ENCODE results near the gene CEMIP2. TPM values are rescaled to one million over a fixed set of nuclear protein-coding genes. Genes with fewer than 3 reads are reported as not detected.
"Not testable (repeated sequence)": the region's sequence is repeated elsewhere in the genome, so short reads cannot be mapped to it uniquely, and the experiment has no call there.

The CEMIP2 gene
- total RNA-seq, 1 experiment from 2014 or later = 28.4 TPM

- POLR2A ChIA-PET = no interaction called here
- Histone ChIP-seq H3K9me3 (no peaks in the 10 kb centered on the region), H3K4me1 (no peaks in the 10 kb centered on the region), H3K4me3 (ENCODE audit: low read depth, low read length) (no peak overlapping the region), H3K36me3 (ENCODE audit: control insufficient read depth, insufficient read depth, low read length) (no peaks in the 10 kb centered on the region), H3K27me3 (replicated peaks; ENCODE audit: control insufficient read depth, insufficient read depth, low read length) (no peaks in the 10 kb centered on the region)
- no peak overlapping the region for H3K4me3 Mint-ChIP-seq (ENCODE audit: unreplicated experiment)
- CTCF ChIA-PET = no interaction called here
- H3K36me3 Mint-ChIP-seq (ENCODE audit: insufficient read depth, unreplicated experiment) = peaks cover 41% of the 10 kb centered on the region
- intact Hi-C loops (cut with micrococcal nuclease; ENCODE audit: unreplicated experiment) = no loop called here
- no TSS peak for BruUV-seq (replicated peaks)
- no peak overlapping the region for H3K27ac Mint-ChIP-seq (ENCODE audit: unreplicated experiment)
- H3K27me3 Mint-ChIP-seq (ENCODE audit: insufficient read depth, unreplicated experiment) = no peaks in the 10 kb centered on the region
- no peaks in the 10 kb centered on the region for H3K4me1 Mint-ChIP-seq (ENCODE audit: low read depth, unreplicated experiment)
- TF ChIP-seq CTCF (IDR thresholded peaks at IDR 0.05; ENCODE audit: insufficient read depth in 1 of 2, low read depth in 1 of 2, low read length in 1 of 2, severe bottlenecking in 1 of 2, unreplicated experiment in 1 of 2) = no peak
- no peak for DNase-seq
- H3K9me3 Mint-ChIP-seq (ENCODE audit: unreplicated experiment) = no peaks in the 10 kb centered on the region
Measured at GRCh38 chr9:71694332-71694731, 74.0 kb downstream of the CEMIP2 start.

- Mint-ChIP-seq H3K4me1 (ENCODE audit: low read depth, unreplicated experiment) (no peaks in the 10 kb centered on the region), H3K9me3 (ENCODE audit: unreplicated experiment) (no peaks in the 10 kb centered on the region), H3K4me3 (ENCODE audit: unreplicated experiment) (no peak overlapping the region), H3K27me3 (ENCODE audit: insufficient read depth, unreplicated experiment) (no peaks in the 10 kb centered on the region), H3K36me3 (ENCODE audit: insufficient read depth, unreplicated experiment) (peaks cover 35% of the 10 kb centered on the region), H3K27ac (ENCODE audit: unreplicated experiment) (no peak overlapping the region)
- DNase-seq = no peak
- Histone ChIP-seq H3K36me3 (ENCODE audit: control insufficient read depth, insufficient read depth, low read length) (no peaks in the 10 kb centered on the region), H3K9me3 (no peaks in the 10 kb centered on the region), H3K27me3 (replicated peaks; ENCODE audit: control insufficient read depth, insufficient read depth, low read length) (no peaks in the 10 kb centered on the region), H3K4me1 (no peaks in the 10 kb centered on the region), H3K4me3 (ENCODE audit: low read depth, low read length) (no peak overlapping the region)
- intact Hi-C loops (cut with micrococcal nuclease; ENCODE audit: unreplicated experiment) = no loop called here
- ChIA-PET POLR2A (no interaction called here), CTCF (no interaction called here)
- BruUV-seq (replicated peaks) = no TSS peak
- TF ChIP-seq CTCF (IDR thresholded peaks at IDR 0.05; ENCODE audit: insufficient read depth in 1 of 2, low read depth in 1 of 2, low read length in 1 of 2, severe bottlenecking in 1 of 2, unreplicated experiment in 1 of 2) = no peak
Measured at GRCh38 chr9:71693607-71694006, 74.7 kb downstream of the CEMIP2 start.

- Histone ChIP-seq H3K36me3 (ENCODE audit: control insufficient read depth, insufficient read depth, low read length) (no peaks in the 10 kb centered on the region), H3K9me3 (no peaks in the 10 kb centered on the region), H3K4me3 (ENCODE audit: low read depth, low read length) (no peak overlapping the region), H3K4me1 (no peaks in the 10 kb centered on the region), H3K27me3 (replicated peaks; ENCODE audit: control insufficient read depth, insufficient read depth, low read length) (no peaks in the 10 kb centered on the region)
- DNase-seq = no peak
- TF ChIP-seq CTCF (IDR thresholded peaks at IDR 0.05; ENCODE audit: insufficient read depth in 1 of 2, low read depth in 1 of 2, low read length in 1 of 2, severe bottlenecking in 1 of 2, unreplicated experiment in 1 of 2) = no peak
- ChIA-PET POLR2A (no interaction called here), CTCF (no interaction called here)
- intact Hi-C loops (cut with micrococcal nuclease; ENCODE audit: unreplicated experiment) = no loop called here
- Mint-ChIP-seq H3K9me3 (ENCODE audit: unreplicated experiment) (no peaks in the 10 kb centered on the region), H3K27me3 (ENCODE audit: insufficient read depth, unreplicated experiment) (no peaks in the 10 kb centered on the region), H3K36me3 (ENCODE audit: insufficient read depth, unreplicated experiment) (peaks cover 22% of the 10 kb centered on the region), H3K4me1 (ENCODE audit: low read depth, unreplicated experiment) (no peaks in the 10 kb centered on the region), H3K4me3 (ENCODE audit: unreplicated experiment) (no peak overlapping the region), H3K27ac (ENCODE audit: unreplicated experiment) (no peak overlapping the region)
- BruUV-seq (replicated peaks) = no TSS peak
Measured at GRCh38 chr9:71692337-71692736, 76.0 kb downstream of the CEMIP2 start.

GRCh38 chr9:71691576-71691975 is 76.7 kb downstream of the CEMIP2 start:
- H3K27ac Mint-ChIP-seq (ENCODE audit: unreplicated experiment); H3K4me1 ChIP-seq; intact Hi-C loops (cut with micrococcal nuclease; ENCODE audit: unreplicated experiment); DNase-seq; POLR2A ChIA-PET; H3K4me1 Mint-ChIP-seq (ENCODE audit: low read depth, unreplicated experiment); H3K9me3 Mint-ChIP-seq (ENCODE audit: unreplicated experiment); H3K27me3 ChIP-seq (replicated peaks; ENCODE audit: control insufficient read depth, insufficient read depth, low read length); H3K4me3 ChIP-seq (ENCODE audit: low read depth, low read length); BruUV-seq (replicated peaks); H3K9me3 ChIP-seq; H3K27me3 Mint-ChIP-seq (ENCODE audit: insufficient read depth, unreplicated experiment); CTCF ChIA-PET; H3K36me3 ChIP-seq (ENCODE audit: control insufficient read depth, insufficient read depth, low read length); H3K4me3 Mint-ChIP-seq (ENCODE audit: unreplicated experiment): not testable (repeated sequence)
- peaks cover 20% of the 10 kb centered on the region for H3K36me3 Mint-ChIP-seq (ENCODE audit: insufficient read depth, unreplicated experiment)

Data from Caco-2 (cell line).